Subcutaneous abdominal adipose tissue (tissue), 5 donors: ENCODE measurements around the gene VASN.
"Not testable (repeated sequence)": the region's sequence is repeated elsewhere in the genome, so short reads cannot be mapped to it uniquely, and the experiment has no call there.

Experiments
- H3K27ac ChIP-seq: one replicate; pipeline ENCODE4 v1.7.0; 2013; ENCODE audit warnings: low read depth, mild to moderate bottlenecking, inconsistent platforms, low read length, moderate library complexity
- H3K27me3 ChIP-seq, 5 donors: one replicate each; pipeline ENCODE4 v1.7.0; 2013; ENCODE audit warnings: low read length in 5 of 5, inconsistent platforms in 1 of 5; ENCODE audit not compliant: control insufficient read depth in 5 of 5, insufficient read depth in 4 of 5
- H3K36me3 ChIP-seq, 5 donors: one replicate each; pipeline ENCODE4 v1.7.0; 2013; ENCODE audit warnings: low read length in 5 of 5; ENCODE audit not compliant: control insufficient read depth in 5 of 5, insufficient read depth in 5 of 5
- H3K4me1 ChIP-seq, 5 donors: one replicate each; pipeline ENCODE4 v1.7.0; 2013; ENCODE audit warnings: low read length in 5 of 5, mild to moderate bottlenecking in 3 of 5, moderate library complexity in 1 of 5; ENCODE audit not compliant: control insufficient read depth in 5 of 5, insufficient read depth in 5 of 5
- H3K4me3 ChIP-seq, 5 donors: one replicate each; pipeline ENCODE4 v1.7.0; 2013; ENCODE audit warnings: low read length in 5 of 5, low read depth in 1 of 5
- H3K9ac ChIP-seq, 5 donors: one replicate each; pipeline ENCODE4 v1.7.0; 2013; ENCODE audit warnings: low read length in 5 of 5, mild to moderate bottlenecking in 4 of 5, moderate library complexity in 3 of 5
- H3K9me3 ChIP-seq, 5 donors: one replicate each; pipeline ENCODE4 v1.7.0; 2013; ENCODE audit warnings: low read length in 5 of 5; ENCODE audit not compliant: control insufficient read depth in 5 of 5
- donor health status: healthy.
- donor health status: healthy.
- donor health status: healthy.
- donor health status: healthy.
- donor health status: healthy.

Gene VASN

GRCh38 chr16:4390266-4391260 lies 18.9 kb downstream of the VASN start:
- Histone ChIP-seq H3K36me3 (peaks cover 0 to 82% (median 19%) of the 10 kb centered on the region in 5 donors), H3K9ac (no peak overlapping the region), H3K4me1 (peaks cover 5 to 57% (median 49%) of the 10 kb centered on the region in 5 donors), H3K27ac (no peak overlapping the region), H3K4me3 (no peak overlapping the region), H3K27me3 (peaks cover 0 to 3% (median 0%) of the 10 kb centered on the region in 5 donors), H3K9me3 (no peaks in the 10 kb centered on the region)

- no peaks in the 10 kb centered on the region for H3K9me3 ChIP-seq
- H3K36me3 ChIP-seq, result peaks cover 0 to 73% (median 21%) of the 10 kb centered on the region in 5 donors
- no peak overlapping the region for H3K4me3 ChIP-seq
- H3K4me1 ChIP-seq, result peaks cover 3 to 47% (median 38%) of the 10 kb centered on the region in 5 donors
- no peak overlapping the region for H3K9ac ChIP-seq
- H3K27ac ChIP-seq, result no peak overlapping the region
- peaks cover 0 to 3% (median 0%) of the 10 kb centered on the region in 5 donors for H3K27me3 ChIP-seq
These were observed 20.2 kb downstream of the VASN start for GRCh38 chr16:4391631-4392381.

- no peak overlapping the region for H3K27ac ChIP-seq
- H3K9ac ChIP-seq, result no peak overlapping the region
- peaks cover 0 to 70% (median 23%) of the 10 kb centered on the region in 5 donors for H3K36me3 ChIP-seq
- H3K4me1 ChIP-seq, result peaks cover 3 to 40% (median 31%) of the 10 kb centered on the region in 5 donors
- no peak overlapping the region for H3K4me3 ChIP-seq
- no peaks in the 10 kb centered on the region for H3K9me3 ChIP-seq
- H3K27me3 ChIP-seq, result peaks cover 0 to 3% (median 0%) of the 10 kb centered on the region in 5 donors
These were observed 21.0 kb downstream of the VASN start for GRCh38 chr16:4392382-4393239.

- Histone ChIP-seq H3K9ac (no peak overlapping the region), H3K9me3 (no peaks in the 10 kb centered on the region), H3K27me3 (peaks cover 0 to 3% (median 0%) of the 10 kb centered on the region in 5 donors), H3K27ac (no peak overlapping the region), H3K4me1 (peaks cover 3 to 34% (median 25%) of the 10 kb centered on the region in 5 donors), H3K36me3 (peaks cover 0 to 64% (median 23%) of the 10 kb centered on the region in 5 donors), H3K4me3 (no peak overlapping the region)
These were observed 21.6 kb downstream of the VASN start for GRCh38 chr16:4393240-4393600.

- peaks cover 0 to 59% (median 23%) of the 10 kb centered on the region in 5 donors for H3K36me3 ChIP-seq
- H3K4me1 ChIP-seq, result peaks cover 3 to 30% (median 21%) of the 10 kb centered on the region in 5 donors
- H3K9me3 ChIP-seq, H3K9ac ChIP-seq, H3K27me3 ChIP-seq, H3K27ac ChIP-seq, H3K4me3 ChIP-seq: not testable (repeated sequence)
These were observed 22.2 kb downstream of the VASN start for GRCh38 chr16:4393850-4394249.

GRCh38 chr16:4395055-4395726 lies 23.5 kb downstream of the VASN start:
- no peaks in the 10 kb centered on the region for H3K27me3 ChIP-seq
- H3K27ac ChIP-seq, result no peak overlapping the region
- peaks cover 0 to 27% (median 19%) of the 10 kb centered on the region in 5 donors for H3K4me1 ChIP-seq
- no peak overlapping the region for H3K4me3 ChIP-seq
- peaks cover 0 to 50% (median 20%) of the 10 kb centered on the region in 5 donors for H3K36me3 ChIP-seq
- no peaks in the 10 kb centered on the region for H3K9me3 ChIP-seq
- no peak overlapping the region for H3K9ac ChIP-seq

GRCh38 chr16:4399001-4399730 lies 27.5 kb downstream of the VASN start:
- H3K4me1 ChIP-seq, result peaks cover 0 to 17% (median 12%) of the 10 kb centered on the region in 5 donors
- peaks cover 0 to 50% (median 32%) of the 10 kb centered on the region in 5 donors for H3K36me3 ChIP-seq
- H3K4me3 ChIP-seq, result no peak overlapping the region
- no peaks in the 10 kb centered on the region for H3K9me3 ChIP-seq
- no peaks in the 10 kb centered on the region for H3K27me3 ChIP-seq
- no peak overlapping the region for H3K27ac ChIP-seq
- no peak overlapping the region for H3K9ac ChIP-seq

GRCh38 chr16:4401094-4401501 lies 29.4 kb downstream of the VASN start:
- Histone ChIP-seq H3K9ac (no peak overlapping the region), H3K27me3 (no peaks in the 10 kb centered on the region), H3K4me1 (peaks cover 0 to 17% (median 12%) of the 10 kb centered on the region in 5 donors), H3K9me3 (no peaks in the 10 kb centered on the region), H3K36me3 (peaks cover 0 to 53% (median 31%) of the 10 kb centered on the region in 5 donors), H3K27ac (no peak overlapping the region), H3K4me3 (no peak overlapping the region)
